ENCODE measurements around the gene PALD1. TPM values are rescaled to one million over a fixed set of nuclear protein-coding genes. Genes with fewer than 3 reads are reported as not detected.

PALD1 gene
- total RNA-seq, 6 experiments from 2014 or later = 0.81 to 2.9 (median 1.3) TPM

DNA sequence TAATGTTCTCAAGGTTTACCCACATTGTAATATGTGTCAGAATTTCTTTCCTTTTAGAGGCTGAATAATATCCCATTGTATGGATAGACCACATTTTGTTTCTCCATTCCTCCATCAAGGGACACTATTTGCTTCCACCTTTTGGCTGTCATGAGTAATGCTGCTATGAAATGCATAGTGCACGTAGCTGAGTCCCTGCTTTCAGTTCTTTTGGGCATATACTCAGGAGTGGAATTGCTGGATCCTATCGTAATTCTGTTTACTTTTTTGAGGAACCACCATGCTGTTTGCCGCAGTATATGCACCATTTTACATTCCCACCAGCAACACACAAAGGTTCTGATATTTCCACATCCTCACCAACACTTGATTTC, 64.0 kb downstream of the PALD1 start:
- 76% methylated on average over 3 of the region's 3 CpGs for WGBS (ENCODE audit: insufficient coverage, low coverage, low lambda C conversion rate, missing lambda C conversion rate)
- no peak overlapping the region for H3K27ac ChIP-seq
- no peaks in the 10 kb centered on the region for H3K9me3 ChIP-seq
- H3K36me3 ChIP-seq = no peaks in the 10 kb centered on the region
- TF ChIP-seq POLR2A (IDR thresholded peaks at IDR 0.05) = no peak
- TF ChIP-seq, protein P1, sequence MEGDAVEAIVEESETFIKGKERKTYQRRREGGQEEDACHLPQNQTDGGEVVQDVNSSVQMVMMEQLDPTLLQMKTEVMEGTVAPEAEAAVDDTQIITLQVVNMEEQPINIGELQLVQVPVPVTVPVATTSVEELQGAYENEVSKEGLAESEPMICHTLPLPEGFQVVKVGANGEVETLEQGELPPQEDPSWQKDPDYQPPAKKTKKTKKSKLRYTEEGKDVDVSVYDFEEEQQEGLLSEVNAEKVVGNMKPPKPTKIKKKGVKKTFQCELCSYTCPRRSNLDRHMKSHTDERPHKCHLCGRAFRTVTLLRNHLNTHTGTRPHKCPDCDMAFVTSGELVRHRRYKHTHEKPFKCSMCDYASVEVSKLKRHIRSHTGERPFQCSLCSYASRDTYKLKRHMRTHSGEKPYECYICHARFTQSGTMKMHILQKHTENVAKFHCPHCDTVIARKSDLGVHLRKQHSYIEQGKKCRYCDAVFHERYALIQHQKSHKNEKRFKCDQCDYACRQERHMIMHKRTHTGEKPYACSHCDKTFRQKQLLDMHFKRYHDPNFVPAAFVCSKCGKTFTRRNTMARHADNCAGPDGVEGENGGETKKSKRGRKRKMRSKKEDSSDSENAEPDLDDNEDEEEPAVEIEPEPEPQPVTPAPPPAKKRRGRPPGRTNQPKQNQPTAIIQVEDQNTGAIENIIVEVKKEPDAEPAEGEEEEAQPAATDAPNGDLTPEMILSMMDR (IDR thresholded peaks at IDR 0.05) = no peak
- H3K4me1 ChIP-seq = peaks cover 0 to 7% (median 0%) of the 10 kb centered on the region in 4 donors
- H3K4me3 ChIP-seq = no peak overlapping the region
- ATAC-seq (no peak), DNase-seq (no peak)
- intact Hi-C loops (cut with DNase I) = no loop called here
- no peaks in the 10 kb centered on the region for H3K27me3 ChIP-seq

DNA sequence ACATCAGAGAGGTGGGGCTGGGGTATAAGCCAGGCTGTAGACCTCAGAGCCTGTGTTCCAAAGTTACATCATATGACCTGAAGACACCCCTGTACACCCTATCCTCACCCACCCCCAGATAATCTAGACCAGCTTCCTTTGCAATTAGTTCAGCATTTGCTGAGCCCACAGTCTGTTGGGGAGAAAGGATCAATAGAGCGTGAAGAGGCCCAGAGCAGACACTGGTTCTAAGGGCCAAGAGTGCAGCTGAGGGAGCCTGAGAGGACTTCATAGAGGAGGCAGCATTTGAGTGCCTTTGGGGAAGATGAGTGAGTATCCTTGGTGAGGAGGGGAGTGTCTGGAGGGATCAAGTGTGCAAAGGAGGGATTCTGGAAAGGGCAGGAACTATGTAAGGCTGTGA, 65.3 kb downstream of the PALD1 start:
- TF ChIP-seq, protein P1 (IDR thresholded peaks at IDR 0.05) = no peak
- no peak for TF ChIP-seq POLR2A (IDR thresholded peaks at IDR 0.05)
- Histone ChIP-seq H3K27ac (no peak overlapping the region), H3K4me3 (no peak overlapping the region), H3K4me1 (no peaks in the 10 kb centered on the region), H3K9me3 (no peaks in the 10 kb centered on the region), H3K27me3 (no peaks in the 10 kb centered on the region), H3K36me3 (no peaks in the 10 kb centered on the region)
- ATAC-seq (no peak), DNase-seq (no peak)
- WGBS (ENCODE audit: insufficient coverage, low coverage, low lambda C conversion rate, missing lambda C conversion rate) = 60% methylated on average over 1 of the region's 1 CpG
- intact Hi-C loops (cut with DNase I) = no loop called here

GRCh38 chr10:70544431-70545340, 66.1 kb downstream of the PALD1 start:
- DNase-seq = no peak
- TF ChIP-seq POLR2A (IDR thresholded peaks at IDR 0.05) = no peak
- TF ChIP-seq, protein P1 (IDR thresholded peaks at IDR 0.05) = no peak
- H3K27ac ChIP-seq = no peak overlapping the region
- H3K36me3 ChIP-seq = no peaks in the 10 kb centered on the region
- H3K4me1 ChIP-seq = no peaks in the 10 kb centered on the region
- no peak overlapping the region for H3K4me3 ChIP-seq
- H3K9me3 ChIP-seq = no peaks in the 10 kb centered on the region
- intact Hi-C loops (cut with DNase I) = loop anchor here in 1 of 2 donors (5.0 kb wide), 1 partner anchor 218 kb away; no protein-coding TSS in a partner anchor
- no peaks in the 10 kb centered on the region for H3K27me3 ChIP-seq
- no peak for ATAC-seq
- WGBS (ENCODE audit: insufficient coverage, low coverage, low lambda C conversion rate, missing lambda C conversion rate) = 87% methylated on average over 6 of the region's 12 CpGs

DNA sequence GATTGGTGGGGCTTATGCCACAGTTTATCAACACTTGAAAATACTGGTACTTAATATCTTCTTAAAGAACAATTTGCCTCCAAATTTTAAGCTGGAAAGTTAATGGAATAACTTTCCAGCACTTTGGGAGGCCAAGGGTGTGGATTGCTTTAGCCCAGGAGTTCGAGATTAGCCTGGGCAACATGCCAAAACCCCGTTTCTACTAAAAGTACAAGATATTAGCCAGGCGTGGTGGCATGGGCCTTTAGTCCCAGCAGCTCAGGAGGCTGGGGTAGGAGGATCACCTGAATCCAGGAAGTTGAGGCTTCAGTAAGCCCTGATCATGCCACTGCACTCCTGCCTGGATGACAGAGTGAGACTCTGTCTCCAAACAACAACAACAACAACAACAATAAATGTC, 68.0 kb downstream of the PALD1 start:
- WGBS (ENCODE audit: insufficient coverage, low coverage, low lambda C conversion rate, missing lambda C conversion rate) = 22% methylated on average over 3 of the region's 3 CpGs

More for the DNA sequence above, 68.0 kb downstream of the PALD1 start:
- ATAC-seq (no peak), DNase-seq (peak in 1 of 3 donors; percentile 28)
- Histone ChIP-seq H3K27me3 (no peaks in the 10 kb centered on the region), H3K4me1 (no peaks in the 10 kb centered on the region), H3K36me3 (no peaks in the 10 kb centered on the region), H3K9me3 (no peaks in the 10 kb centered on the region), H3K27ac (no peak overlapping the region), H3K4me3 (no peak overlapping the region)
- TF ChIP-seq, protein P1 (IDR thresholded peaks at IDR 0.05) = no peak
- no peak for TF ChIP-seq POLR2A (IDR thresholded peaks at IDR 0.05)
- intact Hi-C loops (cut with DNase I) = loop anchor here in 1 of 2 donors (5.0 kb wide), 1 partner anchor 216 kb away; no protein-coding TSS in a partner anchor

Measured in right lobe of liver (tissue), 6 donors.